Pancreas (tissue), 10 donors: ENCODE measurements around the gene OSER1. TPM values are rescaled to one million over a fixed set of nuclear protein-coding genes. Genes with fewer than 3 reads are reported as not detected.
"Not testable (repeated sequence)": the region's sequence is repeated elsewhere in the genome, so short reads cannot be mapped to it uniquely, and the experiment has no call there.

ENCODE experiments used
- ATAC-seq, 4 donors: fragments of 200-7000 bp; cut with Tn5 transposase; one replicate each; pipeline versions ENCODE4 v1.8.0 to v1.9.1; 2020; ENCODE audit warnings: mild to moderate bottlenecking in 4 of 4, moderate library complexity in 4 of 4
- DNase-seq, 6 donors: peaks; one replicate each; pipeline ENCODE4 v3.0.0-alpha.2; 2020
- FAIRE-seq: peaks from 2 replicates; lab custom pipeline; 2012; peaks lifted over from hg19 to GRCh38; lab: Jason Lieb, UNC
- H3K27ac ChIP-seq, 4 donors: fragments of 200-600 bp; sonication (generic); 1 replicate in 3 of 4; 2 replicates in 1 of 4; pipeline versions ENCODE4 v1.5.0 to v1.8.0; 2020
- H3K27me3 ChIP-seq, 4 donors: fragments of 200-600 bp; one replicate each; pipeline ENCODE4 v1.8.0; 2021
- H3K36me3 ChIP-seq, 3 donors: fragments of 200-600 bp; sonication (generic) in 1 of 3; one replicate each; pipeline versions ENCODE4 v1.5.0 to v1.8.0; 2020 to 2021
- H3K4me1 ChIP-seq, 3 donors: fragments of 200-600 bp; one replicate each; pipeline ENCODE4 v1.8.0; 2021
- H3K4me3 ChIP-seq, 4 donors: fragments of 200-600 bp; sonication (generic) in 2 of 4; one replicate each; pipeline versions ENCODE4 v1.5.0 to v1.8.0; 2020 to 2021
- H3K9me3 ChIP-seq, 4 donors: fragments of 200-600 bp; one replicate each; pipeline ENCODE4 v1.8.0; 2021
- CTCF ChIP-seq, 4 donors: fragments of 200-600 bp; sonication (generic) in 3 of 4; IDR thresholded peaks; one replicate each; pipeline versions ENCODE4 v1.5.0 to v1.8.0; 2021; ENCODE audit warnings: antibody characterized with exemption in 4 of 4
- WGBS, 2 donors: extraction: QIAGEN DNeasy Blood & Tissue Kit; methylation state at CpG; one replicate each; pipeline ENCODE4 v1.1.7; 2013; 5-methylcytosine and 5-hydroxymethylcytosine counted together
- intact Hi-C, 3 donors: fragments of 100-400 bp; cut with DNase I; formaldehyde crosslinking; loops; one replicate each; pipeline versions ENCODE4 v1.11.1 to v1.14.2; 2022
- polyA plus RNA-seq, 2 donors: library from polyadenylated mRNA; stranded (reverse); fragments of 200-250 nt; gene quantifications; one replicate each; pipeline ENCODE4 v1.2.3, GENCODE V29; 2013
- total RNA-seq, 6 donors: library from RNA; stranded (reverse); fragmentation: NEBNext Ultra II Directional in 4 of 6; extraction: Animal tissue kit (Norgen Biotek cat#: 25700) in 4 of 6; gene quantifications; one replicate each; pipeline versions ENCODE4 v1.2.1 to v1.2.4, GENCODE V29; 2021 to 2023
- donor health status: healthy with polysubstance abuse.
- donor health status: DM: no; HTN: no; CAD: no; lungs with moderate emphysema.
- donor health status: DM: no; HTN: no; CAD: no.
- donor health status: control.
- donor health status: control.
- donor health status: Bipolar disorder and iron deficiency.
- donor health status: DM: yes; HTN: yes; CAD: no.
- donor health status: DM: no; HTN: no; CAD: no.
- donor health status: DM: no; HTN: no; CAD: no.
- donor health status: DM: yes; HTN: yes; CAD: no.

OSER1 gene
- total and polyA plus RNA-seq, 8 donors, result 8.0 to 17.6 (median 11.1) TPM

- intact Hi-C loops, result no loop called here
- ATAC-seq, result no peak
- H3K36me3 ChIP-seq, result peaks cover 0 to 54% (median 22%) of the 10 kb centered on the region in 3 donors
Measured at GRCh38 chr20:44199877-44200276, 10.7 kb downstream of the OSER1 start.

GRCh38 chr20:44198872-44199271 is 11.7 kb downstream of the OSER1 start:
- no peak for FAIRE-seq
- Histone ChIP-seq H3K27ac (no peak overlapping the region), H3K4me1 (peaks cover 2 to 8% (median 3%) of the 10 kb centered on the region in 3 donors), H3K27me3 (no peaks in the 10 kb centered on the region), H3K36me3 (peaks cover 0 to 54% (median 22%) of the 10 kb centered on the region in 3 donors), H3K9me3 (no peaks in the 10 kb centered on the region), H3K4me3 (no peak overlapping the region)
- no peak for TF ChIP-seq CTCF (IDR thresholded peaks at IDR 0.05)
- intact Hi-C loops, result no loop called here
- 91 to 93% methylated on average over 4 of the region's 4 CpGs for WGBS, 2 donors
- ATAC-seq, result no peak
- DNase-seq, result no peak

More at GRCh38 chr20:44199877-44200276, 10.7 kb downstream of the OSER1 start:
- peaks cover 4 to 18% (median 13%) of the 10 kb centered on the region in 3 donors for H3K4me1 ChIP-seq
- WGBS, 2 donors, result 94 to 95% methylated on average over 4 of the region's 4 CpGs
- H3K27ac ChIP-seq, result no peak overlapping the region
- H3K9me3 ChIP-seq, result no peaks in the 10 kb centered on the region
- H3K4me3 ChIP-seq, result no peak overlapping the region
- TF ChIP-seq CTCF (IDR thresholded peaks at IDR 0.05), result no peak
- DNase-seq (no peak), FAIRE-seq (no peak)
- H3K27me3 ChIP-seq, result no peaks in the 10 kb centered on the region

GRCh38 chr20:44196271-44196670 is 14.3 kb downstream of the OSER1 start:
- H3K27me3 ChIP-seq, result no peaks in the 10 kb centered on the region
- no peak for TF ChIP-seq CTCF (IDR thresholded peaks at IDR 0.05)
- no peak overlapping the region for H3K4me3 ChIP-seq
- ATAC-seq (no peak), FAIRE-seq (no peak), DNase-seq (no peak)
- intact Hi-C loops, result no loop called here
- no peaks in the 10 kb centered on the region for H3K9me3 ChIP-seq
- H3K27ac ChIP-seq, result no peak overlapping the region
- 58 to 63% methylated on average over 3 of the region's 3 CpGs for WGBS, 2 donors
- H3K36me3 ChIP-seq, result peaks cover 0 to 44% (median 18%) of the 10 kb centered on the region in 3 donors
- H3K4me1 ChIP-seq, result no peaks in the 10 kb centered on the region

- H3K9me3 ChIP-seq, result no peaks in the 10 kb centered on the region
- H3K27ac ChIP-seq, result no peak overlapping the region
- no peaks in the 10 kb centered on the region for H3K4me1 ChIP-seq
- no peak overlapping the region for H3K4me3 ChIP-seq
- intact Hi-C loops, result no loop called here
- no peak for TF ChIP-seq CTCF (IDR thresholded peaks at IDR 0.05)
- FAIRE-seq (no peak), ATAC-seq (no peak), DNase-seq (no peak)
- H3K36me3 ChIP-seq, result peaks cover 0 to 38% (median 18%) of the 10 kb centered on the region in 3 donors
- H3K27me3 ChIP-seq, result no peaks in the 10 kb centered on the region
- 82 to 94% methylated on average over 1 of the region's 1 CpG for WGBS, 2 donors
Measured at GRCh38 chr20:44195605-44196004, 15.0 kb downstream of the OSER1 start.

- ATAC-seq, result no peak
- intact Hi-C loops, result no loop called here
- TF ChIP-seq CTCF (IDR thresholded peaks at IDR 0.05), result no peak
Measured at GRCh38 chr20:44193801-44194200, 16.8 kb downstream of the OSER1 start.

GRCh38 chr20:44191640-44192039 is 18.9 kb downstream of the OSER1 start:
- DNase-seq, ATAC-seq, H3K9me3 ChIP-seq, intact Hi-C loops, H3K27me3 ChIP-seq, H3K27ac ChIP-seq, H3K4me3 ChIP-seq, FAIRE-seq, H3K36me3 ChIP-seq: not testable (repeated sequence)
- 81 to 90% methylated on average over 5 of the region's 5 CpGs for WGBS, 2 donors
- peaks cover 0 to 10% (median 2%) of the 10 kb centered on the region in 3 donors for H3K4me1 ChIP-seq

More at GRCh38 chr20:44193801-44194200, 16.8 kb downstream of the OSER1 start:
- Histone ChIP-seq H3K27ac (no peak overlapping the region), H3K9me3 (no peaks in the 10 kb centered on the region), H3K27me3 (no peaks in the 10 kb centered on the region), H3K4me1 (no peaks in the 10 kb centered on the region), H3K36me3 (peaks cover 0 to 23% (median 11%) of the 10 kb centered on the region in 3 donors), H3K4me3 (no peak overlapping the region)
- WGBS, 2 donors, result 52 to 66% methylated on average over 2 of the region's 2 CpGs
- FAIRE-seq (no peak), DNase-seq (no peak)
